ENCODE measurements around the gene CHSY1.

DNA sequence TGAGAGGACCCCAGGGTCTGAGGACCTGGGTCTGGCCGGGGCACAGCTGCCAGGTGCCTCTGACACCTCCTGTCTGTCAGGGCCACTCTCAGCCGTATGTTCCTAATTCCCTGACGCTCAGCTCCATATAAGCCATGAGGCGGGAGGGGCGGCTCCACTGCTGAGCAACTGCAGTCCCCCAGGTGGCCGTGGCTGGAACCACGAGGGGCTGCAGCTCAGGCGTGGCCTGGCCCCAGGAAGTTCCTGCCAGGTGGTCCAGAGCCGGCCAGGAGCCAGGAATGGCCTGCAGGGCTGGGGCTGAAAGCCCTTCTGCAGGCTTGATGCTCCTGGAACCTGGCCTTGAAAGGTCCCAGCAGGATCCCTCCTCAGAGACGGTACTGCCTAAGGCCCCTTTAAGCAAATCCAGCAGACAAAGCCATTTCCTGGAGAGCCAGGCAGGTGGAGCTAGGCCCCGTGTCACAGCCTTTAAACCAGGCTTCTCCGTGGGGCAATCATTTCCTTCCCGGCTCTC, 118.0 kb downstream of the CHSY1 start:
- TF ChIP-seq, protein P1, sequence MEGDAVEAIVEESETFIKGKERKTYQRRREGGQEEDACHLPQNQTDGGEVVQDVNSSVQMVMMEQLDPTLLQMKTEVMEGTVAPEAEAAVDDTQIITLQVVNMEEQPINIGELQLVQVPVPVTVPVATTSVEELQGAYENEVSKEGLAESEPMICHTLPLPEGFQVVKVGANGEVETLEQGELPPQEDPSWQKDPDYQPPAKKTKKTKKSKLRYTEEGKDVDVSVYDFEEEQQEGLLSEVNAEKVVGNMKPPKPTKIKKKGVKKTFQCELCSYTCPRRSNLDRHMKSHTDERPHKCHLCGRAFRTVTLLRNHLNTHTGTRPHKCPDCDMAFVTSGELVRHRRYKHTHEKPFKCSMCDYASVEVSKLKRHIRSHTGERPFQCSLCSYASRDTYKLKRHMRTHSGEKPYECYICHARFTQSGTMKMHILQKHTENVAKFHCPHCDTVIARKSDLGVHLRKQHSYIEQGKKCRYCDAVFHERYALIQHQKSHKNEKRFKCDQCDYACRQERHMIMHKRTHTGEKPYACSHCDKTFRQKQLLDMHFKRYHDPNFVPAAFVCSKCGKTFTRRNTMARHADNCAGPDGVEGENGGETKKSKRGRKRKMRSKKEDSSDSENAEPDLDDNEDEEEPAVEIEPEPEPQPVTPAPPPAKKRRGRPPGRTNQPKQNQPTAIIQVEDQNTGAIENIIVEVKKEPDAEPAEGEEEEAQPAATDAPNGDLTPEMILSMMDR (IDR thresholded peaks at IDR 0.05), result no peak
- TF ChIP-seq POLR2A (IDR thresholded peaks at IDR 0.05), result no peak
